ENCODE data around the gene DST. TPM values are rescaled to one million over a fixed set of nuclear protein-coding genes. Genes with fewer than 3 reads are reported as not detected.
A peak's percentile ranks its signal among the peaks of the same experiment; 100 is the strongest.

The DST gene
- total RNA-seq, 1 donor from 2014 or later, result 450 TPM

- intact Hi-C loops (cut with DNase I), result no loop called here
- no peak overlapping the region for H3K4me3 ChIP-seq
- ATAC-seq (no peak), DNase-seq (no peak)
- peaks cover 13% of the 10 kb centered on the region for H3K36me3 ChIP-seq
- no peaks in the 10 kb centered on the region for H3K4me1 ChIP-seq
- H3K9me3 ChIP-seq, result no peaks in the 10 kb centered on the region
- TF ChIP-seq CTCF (IDR thresholded peaks at IDR 0.05), result no peak
- H3K27ac ChIP-seq, result no peak overlapping the region
- H3K27me3 ChIP-seq, result no peaks in the 10 kb centered on the region
Observed at GRCh38 chr6:56607111-56607752, 35.5 kb downstream of the DST start.

GRCh38 chr6:56605435-56605834 is 37.3 kb downstream of the DST start:
- TF ChIP-seq CTCF (IDR thresholded peaks at IDR 0.05), result no peak
- H3K27ac ChIP-seq, result no peak overlapping the region
- H3K9me3 ChIP-seq, result no peaks in the 10 kb centered on the region
- ATAC-seq (no peak), DNase-seq (no peak)
- H3K36me3 ChIP-seq, result peaks cover 23% of the 10 kb centered on the region
- H3K27me3 ChIP-seq, result no peaks in the 10 kb centered on the region
- H3K4me1 ChIP-seq, result no peaks in the 10 kb centered on the region
- no peak overlapping the region for H3K4me3 ChIP-seq
- intact Hi-C loops (cut with DNase I), result no loop called here

GRCh38 chr6:56604186-56604585 is 38.5 kb downstream of the DST start:
- Histone ChIP-seq H3K4me1 (no peaks in the 10 kb centered on the region), H3K9me3 (no peaks in the 10 kb centered on the region), H3K27ac (no peak overlapping the region), H3K27me3 (no peaks in the 10 kb centered on the region), H3K4me3 (no peak overlapping the region), H3K36me3 (peaks cover 27% of the 10 kb centered on the region)
- ATAC-seq, result no peak
- no peak for TF ChIP-seq CTCF (IDR thresholded peaks at IDR 0.05)
- intact Hi-C loops (cut with DNase I), result no loop called here
- DNase-seq, result no peak

GRCh38 chr6:56601390-56601789 is 41.3 kb downstream of the DST start:
- ATAC-seq, result no peak
- no peak overlapping the region for H3K4me3 ChIP-seq
- no peaks in the 10 kb centered on the region for H3K9me3 ChIP-seq
- intact Hi-C loops (cut with DNase I), result no loop called here
- DNase-seq, result no peak
- H3K36me3 ChIP-seq, result peaks cover 31% of the 10 kb centered on the region
- no peaks in the 10 kb centered on the region for H3K27me3 ChIP-seq
- no peak for TF ChIP-seq CTCF (IDR thresholded peaks at IDR 0.05)
- H3K27ac ChIP-seq, result no peak overlapping the region
- H3K4me1 ChIP-seq, result no peaks in the 10 kb centered on the region

GRCh38 chr6:56595490-56596122 is 47.1 kb downstream of the DST start:
- Histone ChIP-seq H3K4me1 (peaks cover 8% of the 10 kb centered on the region), H3K27me3 (no peaks in the 10 kb centered on the region), H3K36me3 (peaks cover 42% of the 10 kb centered on the region), H3K4me3 (no peak overlapping the region), H3K27ac (no peak overlapping the region), H3K9me3 (no peaks in the 10 kb centered on the region)
- peak; percentile 58 for TF ChIP-seq CTCF (IDR thresholded peaks at IDR 0.05)
- ATAC-seq, result peak; percentile 79
- DNase-seq, result no peak
- intact Hi-C loops (cut with DNase I), result loop anchor here (10.0 kb wide), 1 partner anchor 241 kb away; no protein-coding TSS in a partner anchor
